Mesenchymal stem cell (in vitro differentiated cells and primary cell): ENCODE measurements around the gene HOXA5.
A peak's percentile ranks its signal among the peaks of the same experiment; 100 is the strongest.

Source experiments
- DNase-seq: peaks from one replicate; pipeline ENCODE4 v3.0.0-alpha.2; 2013
- H2AFZ ChIP-seq: one replicate; pipeline ENCODE4 v1.6.1; 2013; ENCODE audit warnings: low read depth, mild to moderate bottlenecking, control low read depth, inconsistent platforms, low read length, moderate library complexity
- H2AK5ac ChIP-seq: 2 replicates; pipeline ENCODE4 v1.6.1; 2013; ENCODE audit warnings: low read length, moderate library complexity, mild to moderate bottlenecking, inconsistent platforms; ENCODE audit not compliant: severe bottlenecking
- H2BK120ac ChIP-seq: one replicate; pipeline ENCODE4 v1.6.1; 2013; ENCODE audit warnings: low read depth, mild to moderate bottlenecking, inconsistent platforms, low read length, moderate library complexity
- H2BK12ac ChIP-seq, 2 experiments: one replicate each; pipeline ENCODE4 v1.6.1; 2013; ENCODE audit warnings: inconsistent platforms in 2 of 2, low read length in 2 of 2, mild to moderate bottlenecking in 2 of 2, moderate library complexity in 2 of 2, control low read depth in 1 of 2
- H2BK15ac ChIP-seq: one replicate; pipeline ENCODE4 v1.6.1; 2013; ENCODE audit warnings: mild to moderate bottlenecking, low read depth, inconsistent platforms; ENCODE audit not compliant: poor library complexity, severe bottlenecking
- H2BK5ac ChIP-seq: 2 replicates; pipeline ENCODE4 v1.6.1; 2013; ENCODE audit warnings: low read depth, mild to moderate bottlenecking, low read length, control low read depth, inconsistent platforms; ENCODE audit not compliant: poor library complexity, severe bottlenecking
- H3K14ac ChIP-seq, 2 experiments: one replicate each; pipeline ENCODE4 v1.6.1; 2013; ENCODE audit warnings: inconsistent platforms in 2 of 2, low read length in 2 of 2, control low read depth in 1 of 2, mild to moderate bottlenecking in 1 of 2, moderate library complexity in 1 of 2
- H3K18ac ChIP-seq, 2 experiments: one replicate each; pipeline ENCODE4 v1.6.1; 2013; ENCODE audit warnings: inconsistent platforms in 2 of 2, low read length in 2 of 2, control low read depth in 1 of 2, low read depth in 1 of 2, mild to moderate bottlenecking in 1 of 2
- H3K23ac ChIP-seq, 2 experiments: one replicate each; pipeline ENCODE4 v1.6.1; 2013; ENCODE audit warnings: inconsistent platforms in 2 of 2, low read length in 2 of 2, mild to moderate bottlenecking in 2 of 2, moderate library complexity in 2 of 2, control low read depth in 1 of 2
- H3K27ac ChIP-seq: 2 replicates; pipeline ENCODE4 v1.5.1; 2013; ENCODE audit warnings: mild to moderate bottlenecking, moderate library complexity, low read length, control low read depth, inconsistent platforms; ENCODE audit not compliant: poor library complexity, severe bottlenecking
- H3K27me3 ChIP-seq, 2 experiments: 2 replicates each; pipeline versions ENCODE4 v1.6.1 to v1.7.0; 2013; ENCODE audit warnings: low read length in 2 of 2, mild to moderate bottlenecking in 2 of 2, moderate library complexity in 2 of 2, control low read depth in 1 of 2, inconsistent platforms in 1 of 2; ENCODE audit not compliant: control insufficient read depth in 1 of 2, insufficient read depth in 1 of 2
- H3K36me3 ChIP-seq, 2 experiments: 2 replicates each; pipeline versions ENCODE4 v1.6.1 to v1.7.0; 2013; ENCODE audit warnings: low read length in 2 of 2, control low read depth in 1 of 2, inconsistent platforms in 1 of 2, low read depth in 1 of 2, mild to moderate bottlenecking in 1 of 2; ENCODE audit not compliant: insufficient read depth in 2 of 2, control insufficient read depth in 1 of 2
- H3K4ac ChIP-seq, 2 experiments: one replicate each; pipeline ENCODE4 v1.6.1; 2013; ENCODE audit warnings: inconsistent platforms in 2 of 2, low read length in 2 of 2, mild to moderate bottlenecking in 2 of 2, moderate library complexity in 2 of 2, control low read depth in 1 of 2, low read depth in 1 of 2
- H3K4me1 ChIP-seq: 2 replicates; pipeline ENCODE4 v1.6.1; 2013; ENCODE audit warnings: low read depth, low read length, control low read depth; ENCODE audit not compliant: control insufficient read depth, insufficient read depth
- H3K4me2 ChIP-seq: 2 replicates; pipeline ENCODE4 v1.6.1; 2013; ENCODE audit warnings: low read length, mild to moderate bottlenecking, inconsistent platforms; ENCODE audit not compliant: poor library complexity, severe bottlenecking
- H3K4me3 ChIP-seq, 2 experiments: 2 replicates each; pipeline versions ENCODE4 v1.5.1 to v1.7.0; 2013; ENCODE audit warnings: low read length in 2 of 2, mild to moderate bottlenecking in 2 of 2, control low read depth in 1 of 2, low read depth in 1 of 2; ENCODE audit not compliant: insufficient read depth in 1 of 2
- H3K79me1 ChIP-seq: replicated peaks from 2 replicates; pipeline ENCODE4 v1.6.1; 2013; ENCODE audit warnings: mild to moderate bottlenecking, control low read depth, low read length, inconsistent platforms; ENCODE audit not compliant: poor library complexity, severe bottlenecking
- H3K9ac ChIP-seq: 2 replicates; pipeline ENCODE4 v1.7.0; 2013; ENCODE audit warnings: mild to moderate bottlenecking, low read length, moderate library complexity
- H3K9me3 ChIP-seq: 2 replicates; pipeline ENCODE4 v1.7.0; 2013; ENCODE audit warnings: mild to moderate bottlenecking, low read length; ENCODE audit not compliant: control insufficient read depth
- H4K8ac ChIP-seq: one replicate; pipeline ENCODE4 v1.6.1; 2013; ENCODE audit warnings: inconsistent platforms, mild to moderate bottlenecking, low read length, moderate library complexity
- H4K91ac ChIP-seq: one replicate; pipeline ENCODE4 v1.6.1; 2013; ENCODE audit warnings: mild to moderate bottlenecking, low read length, inconsistent platforms
- WGBS: methylation state at CpG from one replicate; pipeline ENCODE4 v1.1.7; 2013; ENCODE audit warnings: mixed read lengths; 5-methylcytosine and 5-hydroxymethylcytosine counted together

Gene HOXA5

DNA sequence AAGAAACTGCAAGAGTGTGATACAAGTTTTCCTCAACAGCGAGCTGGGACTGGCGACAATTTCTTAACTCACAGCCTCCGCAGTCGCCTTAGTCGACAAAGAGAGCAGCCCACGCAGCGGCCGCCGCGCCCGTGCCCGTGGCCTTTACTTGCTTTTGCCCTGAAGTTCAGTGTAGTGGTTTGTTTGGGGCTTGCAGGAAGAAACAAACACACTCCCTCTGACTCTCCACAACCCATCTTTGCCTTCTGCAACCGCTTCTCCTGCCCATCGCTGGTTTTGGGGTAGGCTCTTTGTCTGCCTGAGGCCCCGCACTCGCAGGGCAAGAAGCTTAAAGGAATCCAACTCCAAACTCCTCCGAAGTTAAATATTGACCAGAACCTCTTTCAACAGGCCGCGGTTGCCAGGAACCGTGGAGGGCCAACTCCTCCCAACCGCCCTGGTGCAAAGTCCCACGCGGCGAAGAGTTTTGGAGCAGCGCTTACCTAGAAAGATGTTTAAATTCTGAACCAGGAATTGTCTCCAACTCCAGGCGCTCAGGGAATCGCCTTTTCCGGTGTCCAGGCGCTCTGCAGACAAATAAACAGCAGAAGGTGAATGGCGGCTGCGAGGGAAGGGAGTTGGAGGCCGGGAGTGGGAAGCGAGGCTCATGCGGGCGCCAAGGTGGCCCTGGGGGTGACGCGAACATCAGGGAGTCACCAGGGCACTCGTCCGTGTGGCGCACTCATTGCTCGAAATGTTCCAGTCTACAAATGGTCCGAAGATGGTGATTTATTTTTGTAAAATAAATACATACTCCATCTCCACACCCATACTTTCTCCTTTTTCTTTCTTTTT, 21.2 kb downstream of the HOXA5 start:
- Histone ChIP-seq H3K18ac (no peak overlapping the region), H3K4me1 (peaks cover 16% of the 10 kb centered on the region), H2BK12ac (no peak overlapping the region), H3K14ac (peak overlapping the region in 1 of 2 experiments; percentile 22), H2BK5ac (peak overlapping the region; percentile 99), H3K27me3 (no peaks in the 10 kb centered on the region), H3K4me2 (peak overlapping the region; percentile 86), H3K79me1 (no peaks in the 10 kb centered on the region), H3K23ac (no peak overlapping the region), H3K4me3 (peak overlapping the region; percentile 18 to 78), H3K9me3 (no peaks in the 10 kb centered on the region), H2AK5ac (peak overlapping the region; percentile 91), H3K36me3 (peaks cover 15 to 55% of the 10 kb centered on the region in 2 experiments), H3K9ac (peak overlapping the region; percentile 62), H4K91ac (no peak overlapping the region), H3K27ac (peak overlapping the region; percentile 99), H3K4ac (no peak overlapping the region), H4K8ac (peak overlapping the region; percentile 79), H2BK15ac (no peak overlapping the region), H2BK120ac (no peak overlapping the region), H2AFZ (no peak overlapping the region)
- WGBS, result 10% methylated on average over 37 of the region's 42 CpGs
- DNase-seq, result no peak

DNA sequence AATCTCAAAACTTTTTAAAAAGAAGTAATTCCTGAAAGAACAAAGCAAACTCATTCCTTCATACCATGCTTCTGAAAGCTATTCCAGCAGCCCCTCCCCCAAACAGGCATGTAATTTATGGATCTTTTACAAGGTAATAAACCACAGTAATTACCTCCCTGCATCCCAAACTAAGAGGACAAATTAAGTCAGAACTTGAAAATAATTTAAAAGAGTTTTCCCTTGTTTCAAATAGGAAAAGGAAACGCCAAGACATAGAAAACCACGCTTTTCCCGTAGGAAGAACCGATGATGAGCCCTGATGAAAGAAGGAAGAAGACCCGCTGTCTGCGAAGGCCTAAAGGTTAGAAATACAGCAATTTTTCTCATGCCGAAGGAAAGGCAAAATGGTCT, 21.8 kb downstream of the HOXA5 start:
- H3K79me1 ChIP-seq, result no peaks in the 10 kb centered on the region
- H3K9me3 ChIP-seq, result no peaks in the 10 kb centered on the region
- peak overlapping the region; percentile 99 for H3K27ac ChIP-seq
- peak overlapping the region; percentile 86 for H3K4me2 ChIP-seq
- no peak overlapping the region for H4K8ac ChIP-seq
- H3K36me3 ChIP-seq, result peaks cover 19 to 55% of the 10 kb centered on the region in 2 experiments
- H2BK120ac ChIP-seq, result no peak overlapping the region
- peak overlapping the region; percentile 64 for H2AK5ac ChIP-seq
- H3K27me3 ChIP-seq, result no peaks in the 10 kb centered on the region
- H3K18ac ChIP-seq, result no peak overlapping the region
- H2AFZ ChIP-seq, result no peak overlapping the region
- no peak overlapping the region for H3K23ac ChIP-seq
- WGBS, result 57% methylated on average over 7 of the region's 7 CpGs
- no peak overlapping the region for H3K4ac ChIP-seq
- no peak overlapping the region for H2BK15ac ChIP-seq
- H3K4me3 ChIP-seq, result peak overlapping the region; percentile 18 to 78
- no peak overlapping the region for H4K91ac ChIP-seq
- H3K9ac ChIP-seq, result peak overlapping the region; percentile 62
- DNase-seq, result no peak
- no peak overlapping the region for H3K14ac ChIP-seq
- peaks cover 16% of the 10 kb centered on the region for H3K4me1 ChIP-seq
- H2BK12ac ChIP-seq, result no peak overlapping the region
- peak overlapping the region; percentile 99 for H2BK5ac ChIP-seq

DNA sequence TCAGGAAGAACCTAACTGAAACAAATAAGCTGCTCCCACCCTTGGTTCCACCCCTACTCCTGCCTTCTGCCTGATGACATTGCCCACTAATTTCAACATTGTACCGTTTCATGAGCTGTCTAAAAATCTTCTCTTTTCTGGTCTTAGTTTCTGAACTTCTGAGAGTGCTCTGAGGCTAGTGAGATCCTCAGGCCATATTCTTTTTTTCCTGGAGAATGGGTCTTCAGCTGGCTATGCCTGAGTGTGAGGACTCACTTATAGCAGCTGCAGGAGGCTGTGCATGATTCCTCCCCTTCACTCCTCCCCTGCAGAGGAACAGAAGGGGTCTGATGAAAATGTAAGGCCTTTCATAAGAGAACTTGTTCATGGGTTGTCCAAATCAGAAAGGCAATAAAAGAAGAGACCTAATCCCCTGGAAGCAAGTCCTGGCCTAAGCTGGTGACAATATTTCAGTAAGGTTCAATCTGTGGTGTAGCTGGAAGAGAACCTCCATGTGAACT, 24.0 kb downstream of the HOXA5 start:
- Histone ChIP-seq H3K27me3 (no peaks in the 10 kb centered on the region), H2AFZ (no peak overlapping the region), H3K4me3 (no peak overlapping the region), H2BK5ac (peak overlapping the region; percentile 84), H4K8ac (no peak overlapping the region), H3K36me3 (peaks cover 25 to 47% of the 10 kb centered on the region in 2 experiments), H2BK12ac (no peak overlapping the region), H3K4me2 (peak overlapping the region; percentile 50), H3K9me3 (no peaks in the 10 kb centered on the region), H3K4me1 (peaks cover 5% of the 10 kb centered on the region), H3K27ac (peak overlapping the region; percentile 99), H2BK120ac (no peak overlapping the region), H3K23ac (no peak overlapping the region), H3K18ac (no peak overlapping the region), H2BK15ac (no peak overlapping the region), H3K14ac (no peak overlapping the region), H2AK5ac (peak overlapping the region; percentile 95), H3K9ac (no peak overlapping the region), H3K4ac (no peak overlapping the region), H4K91ac (no peak overlapping the region), H3K79me1 (no peaks in the 10 kb centered on the region)
- 80% methylated on average over 1 of the region's 1 CpG for WGBS
- no peak for DNase-seq

DNA sequence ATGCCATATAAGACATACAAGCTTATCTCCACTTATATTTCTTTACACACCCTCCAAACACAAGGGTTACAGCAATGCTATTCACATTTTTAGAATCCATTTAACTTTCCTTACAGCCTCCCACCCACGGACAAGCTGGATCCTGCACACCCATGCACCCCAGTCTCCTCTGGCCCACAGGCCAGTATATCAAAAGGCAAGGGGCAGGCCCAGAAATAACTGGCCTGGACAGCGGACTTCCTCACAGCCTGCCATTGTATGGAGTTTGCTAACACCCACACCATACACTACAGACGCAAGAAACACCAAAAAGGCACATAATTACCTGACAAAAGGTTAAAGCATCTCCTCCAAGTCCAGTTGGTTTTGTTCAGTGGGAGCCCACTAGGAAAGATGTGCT, 24.9 kb downstream of the HOXA5 start:
- peak overlapping the region; percentile 99 for H3K27ac ChIP-seq
- peak overlapping the region; percentile 14 to 69 for H3K4me3 ChIP-seq
- H3K4me2 ChIP-seq, result peak overlapping the region; percentile 91
- no peak overlapping the region for H4K91ac ChIP-seq
- peak overlapping the region; percentile 78 for H3K9ac ChIP-seq
- no peak overlapping the region for H4K8ac ChIP-seq
- H2BK5ac ChIP-seq, result no peak overlapping the region
- no peak overlapping the region for H3K4ac ChIP-seq
- peaks cover 5% of the 10 kb centered on the region for H3K4me1 ChIP-seq
- no peak for DNase-seq
- no peaks in the 10 kb centered on the region for H3K79me1 ChIP-seq
- H3K18ac ChIP-seq, result no peak overlapping the region
- H3K23ac ChIP-seq, result no peak overlapping the region
- no peaks in the 10 kb centered on the region for H3K9me3 ChIP-seq
- 9% methylated on average over 1 of the region's 3 CpGs for WGBS
- no peak overlapping the region for H2AFZ ChIP-seq
- peak overlapping the region in 1 of 2 experiments; percentile 42 for H2BK12ac ChIP-seq
- peaks cover 22 to 40% of the 10 kb centered on the region in 2 experiments for H3K36me3 ChIP-seq
- no peak overlapping the region for H3K14ac ChIP-seq
- H2AK5ac ChIP-seq, result peak overlapping the region; percentile 93
- H2BK120ac ChIP-seq, result no peak overlapping the region
- no peak overlapping the region for H2BK15ac ChIP-seq
- no peaks in the 10 kb centered on the region for H3K27me3 ChIP-seq
